Spleen (tissue), 11 donors: ENCODE measurements around the gene HOXD10. TPM values are rescaled to one million over a fixed set of nuclear protein-coding genes. Genes with fewer than 3 reads are reported as not detected.

Experiments used
- DNase-seq: peaks from one replicate; pipeline ENCODE4 v3.0.0-alpha.2; 2020
- H3K27ac ChIP-seq, 8 donors: fragments of 200-600 bp; sonication (generic) in 7 of 8; 1 replicate in 4 of 8; 2 replicates in 4 of 8; pipeline versions ENCODE4 v1.5.0 to v1.8.0; 2016 to 2021; ENCODE audit warnings: inconsistent platforms in 4 of 8, mild to moderate bottlenecking in 4 of 8, moderate library complexity in 1 of 8
- H3K27me3 ChIP-seq, 7 donors: fragments of 200-600 bp; sonication (generic) in 6 of 7; replicated peaks in 1 of 7; 1 replicate in 4 of 7; 2 replicates in 3 of 7; pipeline versions ENCODE4 v1.5.0 to v1.8.0; 2016 to 2021; ENCODE audit warnings: inconsistent platforms in 3 of 7, mild to moderate bottlenecking in 1 of 7
- H3K36me3 ChIP-seq, 6 donors: fragments of 200-600 bp; sonication (generic) in 5 of 6; 1 replicate in 4 of 6; 2 replicates in 2 of 6; pipeline versions ENCODE4 v1.5.0 to v1.8.0; 2016 to 2021; ENCODE audit warnings: inconsistent platforms in 2 of 6
- H3K4me1 ChIP-seq, 6 donors: fragments of 200-600 bp; sonication (generic) in 5 of 6; 1 replicate in 3 of 6; 2 replicates in 3 of 6; pipeline versions ENCODE4 v1.5.0 to v1.8.0; 2016 to 2021; ENCODE audit warnings: inconsistent platforms in 3 of 6
- H3K4me3 ChIP-seq, 8 donors: fragments of 200-600 bp; sonication (generic) in 7 of 8; 1 replicate in 4 of 8; 2 replicates in 4 of 8; pipeline versions ENCODE4 v1.5.0 to v1.8.0; 2016 to 2021; ENCODE audit warnings: inconsistent platforms in 4 of 8, mild to moderate bottlenecking in 4 of 8, moderate library complexity in 2 of 8
- H3K9me3 ChIP-seq, 8 donors: fragments of 200-600 bp; sonication (generic) in 7 of 8; 1 replicate in 4 of 8; 2 replicates in 4 of 8; pipeline versions ENCODE4 v1.5.0 to v1.8.0; 2016 to 2021; ENCODE audit warnings: inconsistent platforms in 4 of 8
- POLR2A ChIP-seq, 3 donors: fragments of 450-650 bp; IDR thresholded peaks; one replicate each; pipeline ENCODE4 v1.5.1; 2017; ENCODE audit warnings: antibody characterized with exemption in 3 of 3, mild to moderate bottlenecking in 1 of 3
- POLR2AphosphoS5 ChIP-seq, 3 donors: sonication (generic); formaldehyde crosslinking; IDR thresholded peaks; one replicate each; pipeline ENCODE4 v1.5.1; 2017; ENCODE audit warnings: antibody characterized with exemption in 3 of 3
- WGBS, 5 donors: extraction: QIAGEN DNeasy Blood & Tissue Kit in 3 of 5; methylation state at CpG; one replicate each; pipeline versions ENCODE4 v1.1.5 to v1.1.7; 2013 to 2018; 5-methylcytosine and 5-hydroxymethylcytosine counted together
- intact Hi-C: fragments of 100-400 bp; cut with DNase I; formaldehyde crosslinking; loops from one replicate; pipeline ENCODE4 v1.15.0; 2023; ENCODE audit warnings: low total_unique reads
- polyA plus RNA-seq, 3 donors: library from polyadenylated mRNA; stranded (reverse); fragments of 200-250 nt; gene quantifications; one replicate each; pipeline ENCODE4 v1.2.1, GENCODE V29; 2013
- total RNA-seq, 7 donors: library from RNA; depleted of rRNA in 3 of 7; stranded (reverse); fragments of >200 nt in 3 of 7; fragmentation: NEBNext Ultra II Directional in 4 of 7; extraction: Animal tissue kit (Norgen Biotek cat#: 25700) in 4 of 7; gene quantifications; one replicate each; pipeline versions ENCODE4 v1.1.0 to v1.2.1, GENCODE V29; 2016 to 2021
- TF ChIP-seq, protein P1 (sequence below), 11 experiments: fragments of 200-600 bp in 7 of 11; fragments of 450-650 bp in 4 of 11; sonication (generic) in 4 of 11; IDR thresholded peaks in 8 of 11; conservative IDR thresholded peaks in 3 of 11; 1 replicate in 7 of 11; 2 replicates in 4 of 11; pipeline versions ENCODE4 v1.4.0 to v1.8.0; 2016 to 2021; ENCODE audit warnings: antibody characterized with exemption in 11 of 11, inconsistent platforms in 4 of 11, mild to moderate bottlenecking in 1 of 11
- donor health status: healthy with polysubstance abuse.
- donor health status: DM: no; HTN: no; CAD: no; lungs with moderate emphysema.
- donor health status: DM: no; HTN: no; CAD: no.
- donor health status: Bipolar disorder and iron deficiency.
- donor health status: healthy.
- donor health status: DM: no; HTN: no; CAD: no.
- donor health status: DM: yes; HTN: yes; CAD: no.

The HOXD10 gene
- total and polyA plus RNA-seq, 10 donors = 0.06 TPM; not detected in 9

DNA sequence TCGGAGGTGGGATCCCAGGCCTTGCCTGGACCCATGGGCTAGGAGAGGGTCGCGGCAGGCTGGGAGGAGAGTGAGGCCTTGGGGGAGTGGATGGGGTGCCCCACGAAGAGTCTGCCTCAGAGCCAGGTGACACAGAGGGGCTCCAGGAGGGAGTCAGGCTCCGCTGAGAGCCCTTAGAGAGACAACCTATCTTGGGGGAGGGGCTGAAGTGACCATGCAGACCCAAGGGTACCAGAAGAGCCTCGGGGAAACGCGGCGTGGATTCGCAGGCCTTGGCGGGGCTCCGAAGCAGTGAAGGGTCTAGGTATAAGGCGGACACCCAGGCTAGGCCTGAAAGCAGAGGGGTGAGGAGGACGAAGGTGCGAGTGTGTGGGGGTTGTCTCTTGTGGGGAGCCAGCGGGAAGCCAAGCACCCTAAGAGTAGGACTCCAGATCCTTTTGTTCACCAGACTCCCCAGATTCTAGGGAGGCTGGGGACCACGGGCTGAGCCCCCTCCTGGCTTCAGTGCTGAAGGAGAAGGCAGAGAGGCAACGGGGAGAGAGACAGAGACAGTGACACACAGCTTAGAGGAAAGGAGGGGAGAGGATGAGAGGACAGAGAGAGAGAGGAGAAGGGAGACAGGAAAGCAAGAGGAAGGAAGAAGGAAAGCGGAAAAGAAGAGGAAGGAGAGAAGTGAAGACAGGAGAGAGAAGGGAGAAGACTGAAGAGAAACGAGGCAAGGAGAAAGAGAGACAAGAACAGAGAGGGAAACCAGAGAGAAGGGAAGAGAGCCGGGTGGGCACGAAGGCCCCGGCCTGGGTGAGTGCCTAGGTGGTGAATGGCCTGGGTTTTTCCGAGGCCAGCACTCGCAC, 10.6 kb upstream of the HOXD10 start:
- Histone ChIP-seq H3K9me3 (peaks cover 0 to 5% (median 0%) of the 10 kb centered on the region in 8 donors), H3K36me3 (no peaks in the 10 kb centered on the region), H3K27ac (no peak overlapping the region), H3K27me3 (peaks cover 27 to 100% (median 99%) of the 10 kb centered on the region in 7 donors), H3K4me3 (peak overlapping the region in 3 of 8 donors; percentile 23 to 62 (median 26)), H3K4me1 (peaks cover 10 to 56% (median 34%) of the 10 kb centered on the region in 6 donors)
- intact Hi-C loops = no loop called here
- no peak for TF ChIP-seq POLR2A (IDR thresholded peaks at IDR 0.05)
- no peak for TF ChIP-seq POLR2AphosphoS5 (IDR thresholded peaks at IDR 0.05)
- TF ChIP-seq, protein P1, sequence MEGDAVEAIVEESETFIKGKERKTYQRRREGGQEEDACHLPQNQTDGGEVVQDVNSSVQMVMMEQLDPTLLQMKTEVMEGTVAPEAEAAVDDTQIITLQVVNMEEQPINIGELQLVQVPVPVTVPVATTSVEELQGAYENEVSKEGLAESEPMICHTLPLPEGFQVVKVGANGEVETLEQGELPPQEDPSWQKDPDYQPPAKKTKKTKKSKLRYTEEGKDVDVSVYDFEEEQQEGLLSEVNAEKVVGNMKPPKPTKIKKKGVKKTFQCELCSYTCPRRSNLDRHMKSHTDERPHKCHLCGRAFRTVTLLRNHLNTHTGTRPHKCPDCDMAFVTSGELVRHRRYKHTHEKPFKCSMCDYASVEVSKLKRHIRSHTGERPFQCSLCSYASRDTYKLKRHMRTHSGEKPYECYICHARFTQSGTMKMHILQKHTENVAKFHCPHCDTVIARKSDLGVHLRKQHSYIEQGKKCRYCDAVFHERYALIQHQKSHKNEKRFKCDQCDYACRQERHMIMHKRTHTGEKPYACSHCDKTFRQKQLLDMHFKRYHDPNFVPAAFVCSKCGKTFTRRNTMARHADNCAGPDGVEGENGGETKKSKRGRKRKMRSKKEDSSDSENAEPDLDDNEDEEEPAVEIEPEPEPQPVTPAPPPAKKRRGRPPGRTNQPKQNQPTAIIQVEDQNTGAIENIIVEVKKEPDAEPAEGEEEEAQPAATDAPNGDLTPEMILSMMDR (IDR thresholded peaks at IDR 0.05 in 8 of 11, conservative IDR thresholded peaks at IDR 0.05 in 3 of 11) = no peak
- DNase-seq = no peak
- WGBS, 5 donors = 6 to 10% (median 7%) methylated on average over 25 of the region's 25 CpGs

DNA sequence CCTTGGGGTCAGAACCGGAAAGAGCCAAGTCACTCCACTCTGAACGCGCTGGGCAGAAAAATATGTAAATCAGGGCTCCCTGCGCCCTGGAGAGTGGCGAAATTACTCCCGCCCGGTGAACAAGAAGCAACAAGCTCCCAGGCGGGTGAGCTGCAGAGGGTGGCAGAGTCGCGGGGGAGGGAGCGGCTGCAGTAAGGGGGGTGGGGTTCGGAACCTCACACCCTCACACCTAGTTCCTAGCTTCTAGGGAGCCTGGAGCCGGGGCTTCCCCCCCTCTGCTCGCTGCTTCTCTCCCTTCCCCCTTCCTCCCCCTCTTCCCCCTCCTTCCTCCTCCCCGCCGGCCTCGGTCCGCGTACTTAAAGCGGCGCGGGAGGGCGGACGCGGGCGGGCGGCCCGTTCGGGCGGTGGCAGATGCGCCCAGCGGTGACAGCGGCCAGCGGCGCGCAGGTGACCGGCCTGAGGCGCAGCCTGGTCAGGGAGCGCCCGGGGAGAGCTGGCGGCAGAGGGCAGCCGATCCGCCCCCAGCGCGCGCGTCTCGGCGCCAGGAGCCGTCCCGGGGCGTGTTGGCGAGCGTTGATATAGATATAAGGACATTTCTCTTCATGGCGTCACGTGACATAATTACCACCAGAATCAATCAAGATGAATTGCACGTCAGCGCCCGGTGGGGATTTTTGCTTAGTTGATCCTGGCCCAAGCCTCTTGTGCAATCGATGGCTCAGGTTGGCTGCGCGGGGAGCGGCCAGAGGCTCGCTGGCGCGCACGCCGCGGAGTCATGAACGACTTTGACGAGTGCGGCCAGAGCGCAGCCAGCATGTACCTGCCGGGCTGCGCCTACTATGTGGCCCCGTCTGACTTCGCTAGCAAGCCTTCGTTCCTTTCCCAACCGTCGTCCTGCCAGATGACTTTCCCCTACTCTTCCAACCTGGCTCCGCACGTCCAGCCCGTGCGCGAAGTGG, 9.7 kb upstream of the HOXD10 start, which contains the start of gene HOXD11:
Gene HOXD11, plus strand, starts transcription at position 700 of the 959 bp plus-strand sequence. Its CDS starts 76 bp downstream, at position 776.
- TF ChIP-seq POLR2A (IDR thresholded peaks at IDR 0.05) (no peak), POLR2AphosphoS5 (IDR thresholded peaks at IDR 0.05) (no peak)
- WGBS, 5 donors = 3 to 8% (median 7%) methylated on average over 42 to 84 of the region's 85 CpGs
- H3K27me3 ChIP-seq = peaks cover 29 to 100% (median 99%) of the 10 kb centered on the region in 7 donors
- no peak for DNase-seq
- H3K4me1 ChIP-seq = peaks cover 10 to 63% (median 40%) of the 10 kb centered on the region in 6 donors
- no peak within 1 kb of the TSS for H3K27ac ChIP-seq
- H3K36me3 ChIP-seq = no peaks in the 10 kb centered on the region
- intact Hi-C loops = no loop called here
- H3K4me3 ChIP-seq = peak within 1 kb of the TSS in 7 of 8 donors; percentile 2 to 62 (median 25)
- peaks cover 0 to 5% (median 0%) of the 10 kb centered on the region in 8 donors for H3K9me3 ChIP-seq

DNA sequence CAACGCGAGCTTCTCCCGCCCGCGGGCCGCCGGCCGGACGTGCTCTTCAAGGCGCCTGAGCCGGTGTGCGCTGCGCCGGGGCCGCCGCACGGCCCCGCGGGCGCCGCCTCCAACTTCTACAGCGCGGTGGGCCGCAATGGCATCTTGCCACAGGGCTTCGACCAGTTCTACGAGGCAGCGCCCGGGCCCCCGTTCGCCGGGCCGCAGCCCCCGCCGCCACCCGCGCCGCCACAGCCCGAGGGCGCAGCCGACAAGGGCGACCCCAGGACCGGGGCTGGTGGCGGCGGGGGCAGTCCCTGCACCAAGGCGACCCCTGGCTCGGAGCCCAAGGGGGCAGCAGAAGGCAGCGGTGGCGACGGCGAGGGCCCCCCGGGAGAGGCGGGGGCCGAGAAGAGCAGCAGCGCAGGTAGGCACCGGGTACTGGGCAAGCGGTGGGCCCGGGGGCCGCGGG, 8.8 kb upstream of the HOXD10 start:
- TF ChIP-seq POLR2AphosphoS5 (IDR thresholded peaks at IDR 0.05) = no peak
- no peak for TF ChIP-seq POLR2A (IDR thresholded peaks at IDR 0.05)
- TF ChIP-seq, protein P1 (IDR thresholded peaks at IDR 0.05 in 8 of 11, conservative IDR thresholded peaks at IDR 0.05 in 3 of 11) = no peak
- peaks cover 10 to 63% (median 41%) of the 10 kb centered on the region in 6 donors for H3K4me1 ChIP-seq
- no peaks in the 10 kb centered on the region for H3K36me3 ChIP-seq
- no peak overlapping the region for H3K27ac ChIP-seq
- intact Hi-C loops = no loop called here
- DNase-seq = no peak
- whole genome bisulfite sequencing, 5 donors = 2 to 16% (median 7%) methylated on average over 22 to 59 of the region's 59 CpGs
- peaks cover 0 to 5% (median 0%) of the 10 kb centered on the region in 8 donors for H3K9me3 ChIP-seq
- peaks cover 30 to 100% (median 99%) of the 10 kb centered on the region in 7 donors for H3K27me3 ChIP-seq
- H3K4me3 ChIP-seq = peak overlapping the region in 1 of 8 donors; percentile 62

DNA sequence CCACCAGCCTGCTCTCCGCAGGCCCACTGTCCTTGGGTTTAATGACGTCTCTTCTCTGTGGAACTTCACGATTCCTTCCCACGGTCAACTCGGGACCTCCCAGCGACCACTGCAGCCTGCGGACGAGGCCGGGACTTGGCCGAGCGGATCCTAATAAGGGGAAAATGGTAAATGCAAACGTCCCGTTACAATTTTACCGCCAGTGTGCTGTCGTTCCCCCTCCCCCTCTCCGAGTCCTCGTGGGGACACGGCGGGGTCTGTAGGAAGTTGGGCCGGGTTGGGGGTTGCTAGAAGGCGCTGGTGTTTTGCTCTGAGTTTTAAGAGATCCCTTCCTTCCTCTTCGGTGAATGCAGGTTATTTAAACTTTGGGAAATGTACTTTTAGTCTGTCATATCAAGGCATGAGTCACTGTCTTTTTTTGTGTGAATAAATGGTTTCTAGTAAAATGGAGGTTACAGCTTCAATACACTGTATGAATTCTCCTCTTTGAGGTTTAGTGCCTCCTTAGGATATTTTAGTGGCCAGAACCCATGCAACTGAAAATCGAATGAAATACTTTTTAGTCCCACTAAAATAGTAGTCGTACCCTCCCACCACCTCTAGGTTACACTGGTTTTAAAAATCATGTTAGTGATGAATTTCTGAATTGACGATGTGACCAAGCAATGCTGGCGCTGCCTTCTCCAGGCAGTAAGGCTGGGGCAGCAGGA, 7.2 kb upstream of the HOXD10 start:
- peaks cover 10 to 55% (median 35%) of the 10 kb centered on the region in 6 donors for H3K4me1 ChIP-seq
- peaks cover 0 to 5% (median 0%) of the 10 kb centered on the region in 8 donors for H3K9me3 ChIP-seq
- peak; percentile 53 for DNase-seq
- no peaks in the 10 kb centered on the region for H3K36me3 ChIP-seq
- 9 to 17% (median 11%) methylated on average over 25 to 26 of the region's 26 CpGs for WGBS, 5 donors
- H3K27me3 ChIP-seq = peaks cover 23 to 100% (median 97%) of the 10 kb centered on the region in 7 donors
- TF ChIP-seq POLR2AphosphoS5 (IDR thresholded peaks at IDR 0.05) (no peak), POLR2A (IDR thresholded peaks at IDR 0.05) (no peak)
- TF ChIP-seq, protein P1 (IDR thresholded peaks at IDR 0.05 in 8 of 11, conservative IDR thresholded peaks at IDR 0.05 in 3 of 11) = no peak
- H3K27ac ChIP-seq = no peak overlapping the region
- H3K4me3 ChIP-seq = peak overlapping the region in 1 of 8 donors; percentile 62
- intact Hi-C loops = no loop called here
